ENCODE measurements around the gene CADPS2. TPM values are rescaled to one million over a fixed set of nuclear protein-coding genes. Genes with fewer than 3 reads are reported as not detected.

The CADPS2 gene
- total and polyA plus RNA-seq, 9 donors, result 4.4 to 11.3 (median 7.4) TPM

GRCh38 chr7:122304996-122305421 lies 581.3 kb downstream of the CADPS2 start:
- H3K4me1 ChIP-seq (ENCODE audit: control insufficient read depth, insufficient read depth, low read length), result peaks cover 34% of the 10 kb centered on the region
- H3K27me3 ChIP-seq (ENCODE audit: control insufficient read depth, insufficient read depth, low read length), result peaks cover 82% of the 10 kb centered on the region
- peak overlapping the region; percentile 2 for H3K4me3 ChIP-seq (ENCODE audit: low read length)
- WGBS (ENCODE audit: insufficient coverage), result 0% methylated on average over 22 of the region's 24 CpGs
- H3K9me3 ChIP-seq (replicated peaks; ENCODE audit: control insufficient read depth, low read depth, low read length), result no peaks in the 10 kb centered on the region
- no peaks in the 10 kb centered on the region for H3K36me3 ChIP-seq (ENCODE audit: control insufficient read depth, insufficient read depth, low read length)
- no peak for DNase-seq
- H3K27ac ChIP-seq (ENCODE audit: low read length), result no peak overlapping the region

GRCh38 chr7:122304319-122304975 lies 581.8 kb downstream of the CADPS2 start, which contains the start of gene FEZF1:
FEZF1 (minus strand) TSS chr7:122304750; CDS start chr7:122304437, 313 bp downstream.
- 0% methylated on average over 28 of the region's 35 CpGs for WGBS (ENCODE audit: insufficient coverage)
- Histone ChIP-seq H3K27me3 (ENCODE audit: control insufficient read depth, insufficient read depth, low read length) (peaks cover 84% of the 10 kb centered on the region), H3K4me1 (ENCODE audit: control insufficient read depth, insufficient read depth, low read length) (peaks cover 38% of the 10 kb centered on the region), H3K27ac (ENCODE audit: low read length) (no peak within 1 kb of the TSS), H3K36me3 (ENCODE audit: control insufficient read depth, insufficient read depth, low read length) (no peaks in the 10 kb centered on the region), H3K9me3 (replicated peaks; ENCODE audit: control insufficient read depth, low read depth, low read length) (no peaks in the 10 kb centered on the region), H3K4me3 (ENCODE audit: low read length) (peak within 1 kb of the TSS; percentile 12)
- no peak for DNase-seq

GRCh38 chr7:122303531-122304318 lies 582.5 kb downstream of the CADPS2 start:
- WGBS (ENCODE audit: insufficient coverage), result under 1% methylated on average over 47 of the region's 48 CpGs
- DNase-seq, result no peak
- Histone ChIP-seq H3K9me3 (replicated peaks; ENCODE audit: control insufficient read depth, low read depth, low read length) (no peaks in the 10 kb centered on the region), H3K27me3 (ENCODE audit: control insufficient read depth, insufficient read depth, low read length) (peaks cover 79% of the 10 kb centered on the region), H3K4me3 (ENCODE audit: low read length) (no peak overlapping the region), H3K27ac (ENCODE audit: low read length) (no peak overlapping the region), H3K36me3 (ENCODE audit: control insufficient read depth, insufficient read depth, low read length) (no peaks in the 10 kb centered on the region), H3K4me1 (ENCODE audit: control insufficient read depth, insufficient read depth, low read length) (peaks cover 39% of the 10 kb centered on the region)

DNA sequence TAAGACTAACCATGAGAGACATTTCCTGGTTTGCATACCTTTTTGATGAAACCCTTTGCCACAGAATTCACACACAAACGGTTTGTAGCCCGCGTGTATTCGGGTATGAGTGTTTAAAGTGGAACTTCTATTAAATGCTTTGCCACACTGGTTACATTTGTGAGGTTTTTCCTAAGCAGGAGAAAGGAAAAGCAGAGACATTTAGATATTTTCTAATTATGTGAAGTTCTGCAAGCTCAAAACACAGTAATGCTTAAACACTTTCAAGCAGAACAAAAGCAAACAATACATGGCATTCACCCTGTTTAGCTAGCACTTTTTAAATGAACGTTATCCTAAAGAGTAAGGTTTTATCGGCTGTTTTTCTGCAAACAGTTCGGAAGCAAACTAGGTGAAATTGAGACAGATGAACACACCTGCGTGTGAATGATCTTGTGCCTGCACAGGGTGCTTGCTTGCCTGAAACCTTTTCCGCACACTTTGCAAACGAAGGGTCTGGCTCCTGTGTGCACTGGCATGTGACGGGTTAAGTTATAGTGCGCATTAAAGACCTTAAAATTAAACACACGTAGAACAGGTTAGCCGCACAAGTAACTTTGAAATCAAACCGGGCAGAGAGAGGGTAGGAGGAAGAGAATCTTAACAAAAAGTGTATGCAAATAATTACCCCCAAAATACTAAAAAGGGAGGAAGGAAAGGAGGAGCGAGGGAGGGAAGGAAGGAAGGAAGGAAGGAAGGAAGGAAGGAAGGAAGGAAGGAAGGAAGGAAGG lies 583.3 kb downstream of the CADPS2 start:
- peaks cover 79% of the 10 kb centered on the region for H3K27me3 ChIP-seq (ENCODE audit: control insufficient read depth, insufficient read depth, low read length)
- peaks cover 39% of the 10 kb centered on the region for H3K4me1 ChIP-seq (ENCODE audit: control insufficient read depth, insufficient read depth, low read length)
- H3K36me3 ChIP-seq (ENCODE audit: control insufficient read depth, insufficient read depth, low read length), result no peaks in the 10 kb centered on the region
- no peaks in the 10 kb centered on the region for H3K9me3 ChIP-seq (replicated peaks; ENCODE audit: control insufficient read depth, low read depth, low read length)
- no peak overlapping the region for H3K4me3 ChIP-seq (ENCODE audit: low read length)
- H3K27ac ChIP-seq (ENCODE audit: low read length), result no peak overlapping the region
- WGBS (ENCODE audit: insufficient coverage), result 15% methylated on average over 4 of the region's 16 CpGs
- DNase-seq, result no peak

DNA sequence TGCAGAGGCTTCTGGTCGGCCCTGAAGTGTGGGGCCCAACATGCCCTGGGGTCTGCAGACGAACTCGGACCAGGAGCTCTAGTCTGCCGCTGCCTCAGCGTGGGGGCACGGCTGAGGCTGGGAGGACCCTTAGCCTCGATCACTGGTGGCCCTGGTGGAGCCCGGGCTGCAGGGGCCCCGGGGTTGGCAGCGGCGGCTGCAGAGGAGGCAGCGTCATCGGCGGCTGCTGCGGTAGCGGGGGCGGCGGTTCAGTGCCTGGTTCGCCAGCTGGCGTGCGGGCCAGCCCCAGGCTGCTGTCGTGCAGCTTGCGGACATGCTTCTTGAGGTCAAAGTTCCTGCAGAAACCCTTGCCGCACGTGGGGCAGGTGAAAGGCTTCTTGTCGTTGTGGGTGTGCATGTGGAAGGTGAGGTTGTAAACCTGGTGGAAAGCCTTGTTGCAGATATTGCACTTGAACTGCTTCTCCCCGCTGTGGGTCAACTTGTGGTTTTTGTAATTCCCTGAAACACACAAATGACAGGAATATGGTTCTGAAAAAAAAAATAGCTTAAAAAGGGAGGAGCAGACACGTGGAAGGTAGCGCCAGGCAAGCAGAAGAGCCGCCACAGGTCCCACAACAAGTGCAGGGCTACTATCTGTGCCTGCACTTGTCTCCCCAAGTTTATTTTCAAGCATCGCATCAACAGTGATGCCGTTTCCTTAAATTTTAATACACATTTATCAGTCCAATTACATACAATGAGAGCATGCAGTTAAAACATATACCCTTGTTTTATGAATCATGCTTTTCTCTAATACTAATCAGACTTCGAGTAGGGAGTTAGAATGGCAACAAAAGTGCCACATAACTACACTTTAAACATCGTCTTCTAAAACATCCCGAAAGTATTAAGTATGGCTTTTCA lies 584.2 kb downstream of the CADPS2 start:
- H3K27ac ChIP-seq (ENCODE audit: low read length), result no peak overlapping the region
- DNase-seq, result no peak
- peaks cover 39% of the 10 kb centered on the region for H3K4me1 ChIP-seq (ENCODE audit: control insufficient read depth, insufficient read depth, low read length)
- H3K36me3 ChIP-seq (ENCODE audit: control insufficient read depth, insufficient read depth, low read length), result no peaks in the 10 kb centered on the region
- no peak overlapping the region for H3K4me3 ChIP-seq (ENCODE audit: low read length)
- 4% methylated on average over 27 of the region's 35 CpGs for WGBS (ENCODE audit: insufficient coverage)
- peaks cover 79% of the 10 kb centered on the region for H3K27me3 ChIP-seq (ENCODE audit: control insufficient read depth, insufficient read depth, low read length)
- H3K9me3 ChIP-seq (replicated peaks; ENCODE audit: control insufficient read depth, low read depth, low read length), result no peaks in the 10 kb centered on the region

DNA sequence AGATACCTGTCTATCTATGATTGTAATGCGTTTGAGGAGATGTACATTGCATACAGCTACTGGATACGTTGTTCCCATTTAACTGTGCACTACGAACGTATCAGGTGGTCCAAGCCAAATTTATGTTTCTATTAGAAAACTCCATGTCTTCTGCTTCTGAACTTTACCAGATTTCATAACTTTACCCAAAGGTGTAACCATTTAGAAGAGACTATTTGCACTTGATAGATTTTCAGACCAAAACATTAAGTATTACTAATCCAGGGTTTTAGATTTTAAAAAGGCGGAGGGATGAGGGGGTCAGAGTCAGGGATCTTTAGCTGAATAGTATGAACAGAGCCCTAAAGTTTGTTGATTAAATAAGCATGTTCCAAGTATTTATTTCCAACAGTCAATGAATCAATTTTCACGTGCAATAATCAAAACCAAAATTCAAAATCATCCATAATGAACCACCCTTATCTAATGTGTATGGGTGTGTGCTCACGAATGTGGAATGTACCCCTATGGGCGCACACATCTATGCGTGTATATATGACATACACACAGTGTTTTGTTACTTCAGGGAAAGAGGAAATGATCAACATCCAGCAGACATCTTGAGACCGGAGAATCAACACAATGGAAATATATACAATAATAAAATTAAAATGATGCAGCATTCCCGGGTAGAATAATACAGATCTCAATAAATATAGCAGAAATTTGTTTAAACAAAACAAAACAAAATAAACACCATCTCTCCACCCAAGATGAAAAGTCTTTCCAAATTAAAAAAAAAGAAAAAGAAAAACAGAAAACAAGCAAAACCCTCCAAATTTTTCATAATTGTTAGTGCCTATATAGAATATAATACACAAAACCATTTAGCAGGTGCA lies 585.1 kb downstream of the CADPS2 start:
- no peak overlapping the region for H3K4me3 ChIP-seq (ENCODE audit: low read length)
- no CpG with 5 or more reads among the region's 11 CpGs for WGBS (ENCODE audit: insufficient coverage)

GRCh38 chr7:122300211-122300932 lies 585.9 kb downstream of the CADPS2 start:
- no peak for DNase-seq
- Histone ChIP-seq H3K27me3 (ENCODE audit: control insufficient read depth, insufficient read depth, low read length) (peaks cover 68% of the 10 kb centered on the region), H3K9me3 (replicated peaks; ENCODE audit: control insufficient read depth, low read depth, low read length) (no peaks in the 10 kb centered on the region), H3K4me1 (ENCODE audit: control insufficient read depth, insufficient read depth, low read length) (peaks cover 29% of the 10 kb centered on the region), H3K4me3 (ENCODE audit: low read length) (no peak overlapping the region), H3K36me3 (ENCODE audit: control insufficient read depth, insufficient read depth, low read length) (no peaks in the 10 kb centered on the region), H3K27ac (ENCODE audit: low read length) (no peak overlapping the region)
- 2% methylated on average over 34 of the region's 43 CpGs for WGBS (ENCODE audit: insufficient coverage)

More for the DNA sequence above, 585.1 kb downstream of the CADPS2 start:
- no peak for DNase-seq
- H3K4me1 ChIP-seq (ENCODE audit: control insufficient read depth, insufficient read depth, low read length), result peaks cover 37% of the 10 kb centered on the region
- H3K9me3 ChIP-seq (replicated peaks; ENCODE audit: control insufficient read depth, low read depth, low read length), result no peaks in the 10 kb centered on the region
- H3K27me3 ChIP-seq (ENCODE audit: control insufficient read depth, insufficient read depth, low read length), result peaks cover 74% of the 10 kb centered on the region
- no peaks in the 10 kb centered on the region for H3K36me3 ChIP-seq (ENCODE audit: control insufficient read depth, insufficient read depth, low read length)
- H3K27ac ChIP-seq (ENCODE audit: low read length), result no peak overlapping the region

- peaks cover 62% of the 10 kb centered on the region for H3K27me3 ChIP-seq (ENCODE audit: control insufficient read depth, insufficient read depth, low read length)
- H3K4me3 ChIP-seq (ENCODE audit: low read length), result no peak overlapping the region
- WGBS (ENCODE audit: insufficient coverage), result 6% methylated on average over 31 of the region's 32 CpGs
- peaks cover 22% of the 10 kb centered on the region for H3K4me1 ChIP-seq (ENCODE audit: control insufficient read depth, insufficient read depth, low read length)
- no peak overlapping the region for H3K27ac ChIP-seq (ENCODE audit: low read length)
- no peak for DNase-seq
- no peaks in the 10 kb centered on the region for H3K36me3 ChIP-seq (ENCODE audit: control insufficient read depth, insufficient read depth, low read length)
- no peaks in the 10 kb centered on the region for H3K9me3 ChIP-seq (replicated peaks; ENCODE audit: control insufficient read depth, low read depth, low read length)
These were observed 586.5 kb downstream of the CADPS2 start for GRCh38 chr7:122299624-122300210.
